ENCODE measurements around the gene SPEF1. TPM values are rescaled to one million over a fixed set of nuclear protein-coding genes. Genes with fewer than 3 reads are reported as not detected.

Gene SPEF1
- total RNA-seq, 3 donors from 2014 or later = 0.33 to 0.88 TPM; not detected in 1

- no peak for DNase-seq (ENCODE audit: low spot score in 2 of 2)
- intact Hi-C loops (cut with DNase I; ENCODE audit: low total_unique reads) = no loop called here
- Histone ChIP-seq H3K36me3 (no peaks in the 10 kb centered on the region), H3K9me3 (no peaks in the 10 kb centered on the region), H3K4me1 (peaks cover 16 to 17% of the 10 kb centered on the region in 2 donors), H3K27ac (no peak overlapping the region), H3K4me3 (no peak overlapping the region), H3K27me3 (no peaks in the 10 kb centered on the region)
- TF ChIP-seq CTCF (IDR thresholded peaks at IDR 0.05) = no peak
Measured at GRCh38 chr20:3778976-3779375, 2.3 kb downstream of the SPEF1 start.

- peak in 1 of 2 donors; percentile 55 for DNase-seq (ENCODE audit: low spot score in 2 of 2)
- peak overlapping the region; percentile 36 to 45 for H3K27ac ChIP-seq
- intact Hi-C loops (cut with DNase I; ENCODE audit: low total_unique reads) = no loop called here
- peaks cover 7 to 8% of the 10 kb centered on the region in 2 donors for H3K4me1 ChIP-seq
- no peaks in the 10 kb centered on the region for H3K9me3 ChIP-seq
- TF ChIP-seq POLR2A (IDR thresholded peaks at IDR 0.05) = no peak
- TF ChIP-seq CTCF (IDR thresholded peaks at IDR 0.05) = no peak
- TF ChIP-seq POLR2AphosphoS5 (IDR thresholded peaks at IDR 0.05) = no peak
- H3K4me3 ChIP-seq = peak overlapping the region; percentile 42 to 75 (median 59)
- H3K36me3 ChIP-seq = no peaks in the 10 kb centered on the region
- H3K27me3 ChIP-seq = no peaks in the 10 kb centered on the region
Measured at GRCh38 chr20:3777716-3778629, 3.3 kb downstream of the SPEF1 start.

GRCh38 chr20:3777381-3777715, 3.9 kb downstream of the SPEF1 start:
- H3K27ac ChIP-seq = peak overlapping the region; percentile 36 to 45
- intact Hi-C loops (cut with DNase I; ENCODE audit: low total_unique reads) = no loop called here
- TF ChIP-seq CTCF (IDR thresholded peaks at IDR 0.05) (no peak), POLR2A (IDR thresholded peaks at IDR 0.05) (no peak), POLR2AphosphoS5 (IDR thresholded peaks at IDR 0.05) (no peak)
- H3K36me3 ChIP-seq = no peaks in the 10 kb centered on the region
- H3K4me3 ChIP-seq = peak overlapping the region; percentile 42 to 75 (median 59)
- H3K27me3 ChIP-seq = no peaks in the 10 kb centered on the region
- peaks cover 4 to 8% of the 10 kb centered on the region in 2 donors for H3K4me1 ChIP-seq
- no peak for DNase-seq (ENCODE audit: low spot score in 2 of 2)
- no peaks in the 10 kb centered on the region for H3K9me3 ChIP-seq

GRCh38 chr20:3775457-3776108, 5.7 kb downstream of the SPEF1 start:
- no peak overlapping the region for H3K27ac ChIP-seq
- intact Hi-C loops (cut with DNase I; ENCODE audit: low total_unique reads) = no loop called here

GRCh38 chr20:3771552-3772058, 9.6 kb downstream of the SPEF1 start:
- intact Hi-C loops (cut with DNase I; ENCODE audit: low total_unique reads) = no loop called here
- H3K27me3 ChIP-seq = no peaks in the 10 kb centered on the region

More at GRCh38 chr20:3775457-3776108, 5.7 kb downstream of the SPEF1 start:
- no peaks in the 10 kb centered on the region for H3K9me3 ChIP-seq
- H3K36me3 ChIP-seq = no peaks in the 10 kb centered on the region
- no peaks in the 10 kb centered on the region for H3K27me3 ChIP-seq
- no peak overlapping the region for H3K4me3 ChIP-seq
- H3K4me1 ChIP-seq = peaks cover 0 to 3% of the 10 kb centered on the region in 2 donors
- no peak for DNase-seq (ENCODE audit: low spot score in 2 of 2)
- no peak for TF ChIP-seq POLR2A (IDR thresholded peaks at IDR 0.05)
- no peak for TF ChIP-seq POLR2AphosphoS5 (IDR thresholded peaks at IDR 0.05)

More at GRCh38 chr20:3771552-3772058, 9.6 kb downstream of the SPEF1 start:
- Histone ChIP-seq H3K9me3 (no peaks in the 10 kb centered on the region), H3K36me3 (no peaks in the 10 kb centered on the region), H3K27ac (no peak overlapping the region), H3K4me3 (no peak overlapping the region), H3K4me1 (no peaks in the 10 kb centered on the region)
- no peak for TF ChIP-seq CTCF (IDR thresholded peaks at IDR 0.05)
- TF ChIP-seq POLR2AphosphoS5 (IDR thresholded peaks at IDR 0.05) = no peak
- no peak for TF ChIP-seq POLR2A (IDR thresholded peaks at IDR 0.05)
- DNase-seq (ENCODE audit: low spot score in 2 of 2) = no peak

Data from breast epithelium (tissue), 4 donors.